Right lung (tissue), 5 donors: Measurements from ENCODE around the gene CDYL2. TPM values are rescaled to one million over a fixed set of nuclear protein-coding genes. Genes with fewer than 3 reads are reported as not detected.
A peak's percentile ranks its signal among the peaks of the same experiment; 100 is the strongest.

Experiments used
- DNase-seq, 2 donors: peaks; one replicate each; pipeline ENCODE4 v3.0.0-alpha.2; 2013
- polyA plus RNA-seq, 5 donors: library from polyadenylated mRNA; unstranded; fragments of 120-200 nt; gene quantifications; one replicate each; pipeline versions ENCODE4 v1.2.1 to v1.2.3, GENCODE V29; 2013; ENCODE audit warnings: inconsistent platforms in 1 of 5, low replicate concordance in 1 of 5; ENCODE audit not compliant: insufficient read length in 5 of 5, insufficient read depth in 1 of 5

Gene CDYL2
- polyA plus RNA-seq, 5 donors, result 4.2 to 5.5 (median 4.6) TPM

DNA sequence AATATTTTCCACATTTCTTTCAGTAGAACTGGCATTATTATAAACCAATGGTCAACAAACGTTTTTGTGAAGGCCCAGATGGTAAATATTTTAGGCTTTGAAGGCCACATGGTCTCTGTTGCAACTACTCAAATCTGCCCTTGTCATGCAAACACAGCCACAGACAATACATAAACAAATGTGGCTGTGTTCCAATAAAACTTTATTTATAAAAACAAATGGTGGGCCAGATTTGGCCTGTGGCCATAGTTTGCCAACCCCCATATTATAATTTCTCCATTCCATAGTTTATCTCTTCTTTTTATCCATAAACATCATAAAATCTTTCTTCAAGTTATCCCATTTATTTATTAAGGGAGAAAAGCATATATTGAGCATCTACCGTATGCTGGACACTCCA lies 98.8 kb downstream of the CDYL2 start:
- DNase-seq, result no peak

DNA sequence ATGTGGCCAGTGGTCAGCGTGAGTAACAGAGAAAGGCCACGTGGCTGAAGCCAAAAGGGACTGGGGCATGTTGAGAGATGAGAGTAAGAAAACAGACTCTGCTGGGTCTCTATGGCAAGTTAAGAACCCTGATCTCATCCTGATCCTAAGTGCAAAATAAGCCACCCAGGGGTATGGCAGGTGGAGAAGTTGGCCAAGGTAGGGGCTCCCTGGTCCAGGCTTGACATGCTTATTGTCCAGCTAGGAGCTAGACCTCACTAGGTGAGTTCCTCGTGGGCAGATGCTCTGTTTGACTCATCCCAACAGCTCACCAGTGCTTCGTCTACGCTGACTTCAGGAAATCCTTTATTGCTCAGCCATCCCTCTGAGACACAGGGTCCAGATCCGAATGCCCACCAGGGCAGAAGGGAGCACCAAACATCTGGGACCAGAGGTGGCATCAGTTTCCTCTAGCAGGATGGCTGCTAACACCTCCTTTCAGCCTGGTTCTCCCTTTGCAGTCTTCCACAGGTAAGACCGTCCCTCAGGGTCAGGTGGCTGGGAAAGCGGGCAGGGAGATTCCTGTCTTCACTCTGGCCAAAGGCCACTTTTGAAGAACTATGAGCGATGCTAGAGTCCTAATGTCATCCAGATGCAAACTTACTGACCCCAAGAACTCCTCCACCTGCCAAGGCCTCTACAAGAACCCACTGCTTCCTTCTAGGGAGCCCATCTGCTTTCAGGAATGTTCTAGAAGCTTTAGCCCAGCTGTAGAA lies 99.5 kb downstream of the CDYL2 start:
- DNase-seq, result no peak

- DNase-seq, result no peak
Observed at GRCh38 chr16:80703131-80704071, 101.0 kb downstream of the CDYL2 start.

- DNase-seq, result no peak
Observed at GRCh38 chr16:80702696-80703095, 101.7 kb downstream of the CDYL2 start.

DNA sequence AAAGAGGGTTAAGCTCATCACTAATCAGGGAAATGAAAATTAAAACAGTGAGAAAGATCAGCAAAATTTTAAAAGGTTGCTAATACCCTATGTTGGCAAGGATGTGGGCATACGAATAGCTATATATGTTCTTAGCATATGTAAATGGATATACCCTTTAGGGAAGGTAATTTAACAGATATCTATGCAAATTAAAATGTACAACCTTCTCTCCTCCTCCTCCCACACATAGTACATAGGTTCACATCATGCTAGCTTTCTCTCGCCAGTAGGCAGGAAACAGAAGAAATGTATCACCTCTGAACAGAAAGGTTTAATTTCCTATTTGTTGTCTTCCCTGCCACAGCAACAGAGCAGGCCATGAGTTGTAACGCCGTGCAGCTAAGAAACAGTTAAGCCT lies 103.8 kb downstream of the CDYL2 start:
- DNase-seq, result no peak

GRCh38 chr16:80695020-80695419 lies 109.4 kb downstream of the CDYL2 start:
- no peak for DNase-seq

- DNase-seq, result no peak
Observed at GRCh38 chr16:80693553-80693952, 110.8 kb downstream of the CDYL2 start.

DNA sequence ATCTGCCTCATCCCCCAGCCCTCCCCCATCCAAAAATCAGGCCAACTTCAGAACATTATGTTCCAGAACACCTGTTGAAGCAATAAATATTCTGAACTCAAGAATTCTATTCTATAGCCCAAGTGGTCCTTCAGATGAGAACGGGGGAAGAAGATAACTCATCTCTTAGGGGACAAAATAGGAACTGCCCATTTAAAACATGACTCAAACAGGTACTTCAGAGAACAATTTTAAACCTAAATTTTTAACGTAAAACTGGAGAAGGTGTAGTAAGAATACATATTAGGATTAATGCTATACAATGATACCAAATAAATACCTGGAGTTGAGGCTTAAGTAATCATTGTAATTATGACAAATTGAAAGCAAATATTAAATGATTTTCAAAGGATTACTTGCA lies 112.1 kb downstream of the CDYL2 start:
- DNase-seq, result no peak

DNA sequence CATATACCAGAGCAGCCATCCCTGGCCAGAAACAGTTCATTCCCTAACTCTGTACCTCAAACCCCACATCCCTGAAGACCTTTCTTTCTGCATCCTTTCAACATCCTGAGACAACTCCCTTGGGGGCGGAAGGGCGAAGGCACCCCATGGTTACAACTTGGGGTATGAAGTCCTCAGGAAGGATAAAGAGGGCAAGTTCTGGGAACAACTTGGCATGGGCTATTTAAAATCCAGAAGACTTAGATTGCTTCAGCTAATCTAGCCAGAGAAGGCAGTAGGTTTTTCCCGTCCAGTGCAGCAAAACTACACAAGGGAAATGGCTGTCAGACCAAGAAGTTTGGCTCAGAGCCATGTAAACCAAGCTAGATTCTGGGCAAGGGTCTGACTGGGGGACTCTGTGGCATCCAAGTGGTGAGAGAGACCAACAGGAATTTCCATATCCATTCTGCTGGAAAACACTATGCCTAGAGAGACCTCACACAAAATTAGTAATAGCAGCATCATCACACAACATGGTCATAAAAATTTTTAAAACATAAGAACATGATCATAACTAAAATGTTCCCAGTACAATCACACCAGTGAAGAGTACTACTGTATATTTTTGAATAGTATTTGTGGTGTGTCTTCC lies 113.2 kb downstream of the CDYL2 start:
- no peak for DNase-seq

- DNase-seq, result no peak
Observed at GRCh38 chr16:80689487-80689886, 114.9 kb downstream of the CDYL2 start.

- no peak for DNase-seq
Observed at GRCh38 chr16:80687606-80688005, 116.8 kb downstream of the CDYL2 start.

DNA sequence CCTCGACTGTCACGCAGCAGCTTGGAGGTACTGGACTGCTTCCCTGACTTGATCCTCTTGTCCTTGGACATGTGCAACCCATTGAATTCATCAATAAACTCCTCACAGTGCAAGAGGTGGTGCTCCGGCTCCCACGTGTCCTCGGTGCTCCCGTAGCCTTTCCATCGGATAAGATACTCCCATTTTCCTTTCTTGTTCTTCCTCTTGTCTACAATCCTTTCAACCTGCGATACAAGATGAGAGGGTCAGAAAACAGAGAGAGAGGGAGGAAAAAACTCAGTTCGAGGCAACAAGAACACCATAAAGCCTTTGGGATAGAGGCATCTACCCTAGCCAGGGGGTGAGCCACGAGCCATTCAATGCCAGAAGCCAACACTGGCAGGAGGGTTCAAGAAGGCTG lies 119.5 kb downstream of the CDYL2 start:
- DNase-seq, result no peak

DNA sequence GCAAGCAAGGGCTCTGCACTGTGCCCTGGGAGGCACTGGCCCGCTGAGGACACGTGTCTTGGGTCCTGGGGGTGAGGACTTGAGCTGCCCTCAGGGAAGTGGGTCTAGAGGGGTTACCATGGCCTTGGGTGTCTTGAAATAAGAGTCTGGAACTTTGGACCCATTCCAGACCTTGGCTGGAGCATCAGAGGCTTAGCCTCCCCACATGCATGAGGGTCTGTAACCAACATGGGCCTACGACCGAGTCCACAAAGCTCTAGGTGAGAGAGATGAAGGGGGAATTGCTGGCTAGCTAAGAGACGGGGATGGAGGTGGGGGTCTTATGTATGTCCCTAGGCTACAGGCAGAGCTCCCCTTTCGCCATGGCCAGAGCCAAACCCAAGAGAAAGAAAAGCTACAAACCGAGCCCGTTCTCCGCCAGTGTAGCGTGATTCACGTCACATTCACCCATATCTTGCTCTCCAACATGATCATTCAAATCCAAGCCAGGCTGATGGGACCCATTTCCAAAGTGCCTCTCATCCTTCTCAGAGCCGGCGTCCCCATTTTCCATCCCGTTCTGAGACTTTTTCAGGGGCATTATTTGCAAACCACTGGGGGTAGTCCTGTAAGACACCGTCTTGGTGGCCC lies 120.1 kb downstream of the CDYL2 start:
- DNase-seq, result no peak

GRCh38 chr16:80683646-80684045 lies 120.8 kb downstream of the CDYL2 start:
- DNase-seq, result no peak

- peak; percentile 10 to 17 for DNase-seq
Observed at GRCh38 chr16:80682421-80683070, 121.9 kb downstream of the CDYL2 start.

GRCh38 chr16:80681436-80681835 lies 123.0 kb downstream of the CDYL2 start:
- no peak for DNase-seq

DNA sequence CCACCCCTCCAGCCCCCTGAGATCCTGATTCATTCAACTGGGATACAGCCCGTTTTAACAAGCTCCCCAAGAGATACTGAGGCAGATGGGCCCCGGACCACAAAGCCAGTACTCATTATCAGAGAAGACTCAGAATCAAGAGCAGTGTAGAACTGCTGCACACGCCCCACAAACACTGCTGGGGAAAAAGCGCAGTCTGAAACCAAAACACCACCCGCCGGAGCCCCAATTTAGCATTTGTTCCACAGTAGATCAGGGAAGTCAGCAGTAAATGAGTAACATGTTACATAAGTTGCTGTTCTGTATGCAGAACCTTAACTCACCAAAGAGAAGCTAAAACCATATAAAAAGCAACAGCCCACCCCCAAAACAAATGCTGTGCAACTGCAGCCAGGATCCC lies 123.6 kb downstream of the CDYL2 start:
- no peak for DNase-seq

- no peak for DNase-seq
Observed at GRCh38 chr16:80680046-80680445, 124.4 kb downstream of the CDYL2 start.

GRCh38 chr16:80674884-80675283 lies 129.5 kb downstream of the CDYL2 start:
- DNase-seq, result no peak

GRCh38 chr16:80672379-80672778 lies 132.0 kb downstream of the CDYL2 start:
- DNase-seq, result no peak

GRCh38 chr16:80671281-80671849 lies 133.0 kb downstream of the CDYL2 start:
- DNase-seq, result no peak
